Psoas muscle (tissue), 8 donors: ENCODE measurements around the gene SYNGR3. TPM values are rescaled to one million over a fixed set of nuclear protein-coding genes. Genes with fewer than 3 reads are reported as not detected.
"Not testable (repeated sequence)": the region's sequence is repeated elsewhere in the genome, so short reads cannot be mapped to it uniquely, and the experiment has no call there.

ENCODE experiments used
- ATAC-seq, 4 donors: fragments of 200-7000 bp; cut with Tn5 transposase; one replicate each; pipeline ENCODE4 v1.9.1; 2020; ENCODE audit warnings: moderate library complexity in 3 of 4, mild to moderate bottlenecking in 2 of 4
- DNase-seq, 2 donors: peaks; one replicate each; pipeline ENCODE4 v3.0.0-alpha.2; 2020
- H3K27ac ChIP-seq: fragments of 200-600 bp; one replicate; pipeline ENCODE4 v1.8.0; 2022
- H3K27me3 ChIP-seq, 3 donors: fragments of 200-600 bp in 1 of 3; one replicate each; pipeline versions ENCODE4 v1.6.1 to v1.8.0; 2013 to 2022; ENCODE audit warnings: low read length in 2 of 3, mild to moderate bottlenecking in 2 of 3, moderate library complexity in 1 of 3; ENCODE audit not compliant: insufficient read depth in 3 of 3
- H3K36me3 ChIP-seq, 2 donors: fragments of 200-600 bp in 1 of 2; one replicate each; pipeline versions ENCODE4 v1.6.1 to v1.8.0; 2013 to 2022; ENCODE audit warnings: low read depth in 1 of 2, mild to moderate bottlenecking in 1 of 2, moderate library complexity in 1 of 2; ENCODE audit not compliant: insufficient read depth in 1 of 2
- H3K4me1 ChIP-seq: fragments of 200-600 bp; one replicate; pipeline ENCODE4 v1.8.0; 2022
- H3K4me3 ChIP-seq: fragments of 200-600 bp; one replicate; pipeline ENCODE4 v1.8.0; 2022; ENCODE audit warnings: mild to moderate bottlenecking
- H3K9me3 ChIP-seq: fragments of 200-600 bp; one replicate; pipeline ENCODE4 v1.8.0; 2022
- WGBS, 3 donors: extraction: QIAGEN DNeasy Blood & Tissue Kit; methylation state at CpG; one replicate each; pipeline versions ENCODE4 v1.1.6 to v1.1.7; 2013; 5-methylcytosine and 5-hydroxymethylcytosine counted together
- intact Hi-C, 2 donors: fragments of 100-400 bp; cut with DNase I; formaldehyde crosslinking; loops; one replicate each; pipeline versions ENCODE4 v1.11.0 to v1.14.2; 2022
- polyA plus RNA-seq, 3 donors: library from polyadenylated mRNA; stranded (reverse); fragments of 200-250 nt; gene quantifications; one replicate each; pipeline ENCODE4 v1.2.3, GENCODE V29; 2013
- total RNA-seq, 4 donors: library from RNA; stranded (reverse); fragmentation: NEBNext Ultra II Directional in 2 of 4; extraction: Animal tissue kit (Norgen Biotek cat#: 25700) in 2 of 4; gene quantifications; one replicate each; pipeline versions ENCODE4 v1.2.1 to v1.2.4, GENCODE V29; 2021 to 2023
- TF ChIP-seq, protein P1 (sequence below): fragments of 200-600 bp; IDR thresholded peaks from one replicate; pipeline ENCODE4 v1.8.0; 2022; ENCODE audit warnings: antibody characterized with exemption
- donor health status: healthy with polysubstance abuse.
- donor health status: DM: no; HTN: no; CAD: no; lungs with moderate emphysema.
- donor health status: Bipolar disorder and iron deficiency.
- donor health status: healthy.
- donor health status: DM: yes; HTN: yes; CAD: no.
- donor health status: DM: no; HTN: no; CAD: no.
- donor health status: DM: no; HTN: no; CAD: no.
- donor health status: DM: yes; HTN: yes; CAD: no.

The SYNGR3 gene
- total and polyA plus RNA-seq, 7 donors = 0.24 to 0.85 (median 0.25) TPM; not detected in 1

DNA sequence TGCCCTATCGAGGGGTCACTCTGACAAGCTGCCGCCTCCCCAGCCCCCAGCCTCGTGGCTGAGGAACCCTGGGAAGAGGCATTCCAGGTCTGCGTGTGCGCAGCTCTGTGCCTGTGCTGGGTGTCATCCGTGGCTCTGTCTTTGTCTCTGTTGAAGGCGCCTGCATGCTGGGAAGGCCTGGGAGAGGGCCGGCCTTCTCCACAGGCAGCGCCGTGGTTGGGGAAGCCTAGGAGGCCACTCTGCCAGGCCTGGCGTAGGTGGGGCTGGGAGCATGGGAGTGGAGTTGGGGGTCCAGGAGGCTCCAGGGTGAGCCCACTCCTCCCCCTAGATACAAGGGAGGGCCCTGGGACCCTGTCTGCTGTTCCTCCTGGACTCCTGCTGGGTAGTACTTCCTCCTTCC is 40.3 kb downstream of the SYNGR3 start:
- Histone ChIP-seq H3K27ac (no peak overlapping the region), H3K36me3 (peaks cover 0 to 5% of the 10 kb centered on the region in 2 donors), H3K4me3 (peak overlapping the region; percentile 78), H3K27me3 (no peaks in the 10 kb centered on the region), H3K4me1 (peaks cover 21% of the 10 kb centered on the region), H3K9me3 (no peaks in the 10 kb centered on the region)
- WGBS, 3 donors = 75 to 84% (median 75%) methylated on average over 11 of the region's 11 CpGs
- ATAC-seq = no peak
- TF ChIP-seq, protein P1, sequence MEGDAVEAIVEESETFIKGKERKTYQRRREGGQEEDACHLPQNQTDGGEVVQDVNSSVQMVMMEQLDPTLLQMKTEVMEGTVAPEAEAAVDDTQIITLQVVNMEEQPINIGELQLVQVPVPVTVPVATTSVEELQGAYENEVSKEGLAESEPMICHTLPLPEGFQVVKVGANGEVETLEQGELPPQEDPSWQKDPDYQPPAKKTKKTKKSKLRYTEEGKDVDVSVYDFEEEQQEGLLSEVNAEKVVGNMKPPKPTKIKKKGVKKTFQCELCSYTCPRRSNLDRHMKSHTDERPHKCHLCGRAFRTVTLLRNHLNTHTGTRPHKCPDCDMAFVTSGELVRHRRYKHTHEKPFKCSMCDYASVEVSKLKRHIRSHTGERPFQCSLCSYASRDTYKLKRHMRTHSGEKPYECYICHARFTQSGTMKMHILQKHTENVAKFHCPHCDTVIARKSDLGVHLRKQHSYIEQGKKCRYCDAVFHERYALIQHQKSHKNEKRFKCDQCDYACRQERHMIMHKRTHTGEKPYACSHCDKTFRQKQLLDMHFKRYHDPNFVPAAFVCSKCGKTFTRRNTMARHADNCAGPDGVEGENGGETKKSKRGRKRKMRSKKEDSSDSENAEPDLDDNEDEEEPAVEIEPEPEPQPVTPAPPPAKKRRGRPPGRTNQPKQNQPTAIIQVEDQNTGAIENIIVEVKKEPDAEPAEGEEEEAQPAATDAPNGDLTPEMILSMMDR = no peak
- DNase-seq = no peak
- intact Hi-C loops = no loop called here

DNA sequence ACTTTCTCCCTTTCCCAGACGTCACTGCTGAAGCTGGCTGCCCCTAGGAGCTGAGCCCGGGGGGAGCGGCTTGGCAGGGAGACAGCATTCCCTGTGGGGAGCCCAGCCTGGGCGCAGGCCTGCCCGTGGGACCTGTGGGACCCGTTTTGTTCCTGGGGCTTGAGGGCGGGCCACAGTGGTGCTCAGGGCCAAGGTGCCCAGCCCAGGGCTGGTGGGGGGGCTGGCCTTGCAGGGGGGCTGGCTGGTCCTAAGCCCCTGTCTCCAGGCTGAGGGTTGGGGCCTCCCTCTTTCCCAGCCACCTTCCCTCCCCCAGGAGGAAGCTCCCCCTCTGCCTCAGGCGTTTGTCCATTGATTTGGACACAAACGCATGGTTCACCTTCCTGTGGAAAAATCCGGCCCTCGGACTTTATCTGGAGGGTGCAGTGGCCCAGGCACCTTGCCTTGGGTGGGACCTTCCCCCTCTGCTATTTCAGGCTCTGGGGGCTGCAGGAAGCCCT is 41.4 kb downstream of the SYNGR3 start:
- Histone ChIP-seq H3K4me3 (peak overlapping the region; percentile 78), H3K4me1 (peaks cover 15% of the 10 kb centered on the region), H3K36me3 (peaks cover 0 to 5% of the 10 kb centered on the region in 2 donors), H3K27me3 (no peaks in the 10 kb centered on the region), H3K27ac (peak overlapping the region; percentile 76), H3K9me3 (no peaks in the 10 kb centered on the region)
- ATAC-seq (peak in 3 of 4 donors; percentile 7 to 11 (median 11)), DNase-seq (peak; percentile 52 to 66)
- TF ChIP-seq, protein P1 = no peak
- WGBS, 3 donors = 65 to 77% (median 71%) methylated on average over 10 to 11 of the region's 11 CpGs
- intact Hi-C loops = no loop called here

DNA sequence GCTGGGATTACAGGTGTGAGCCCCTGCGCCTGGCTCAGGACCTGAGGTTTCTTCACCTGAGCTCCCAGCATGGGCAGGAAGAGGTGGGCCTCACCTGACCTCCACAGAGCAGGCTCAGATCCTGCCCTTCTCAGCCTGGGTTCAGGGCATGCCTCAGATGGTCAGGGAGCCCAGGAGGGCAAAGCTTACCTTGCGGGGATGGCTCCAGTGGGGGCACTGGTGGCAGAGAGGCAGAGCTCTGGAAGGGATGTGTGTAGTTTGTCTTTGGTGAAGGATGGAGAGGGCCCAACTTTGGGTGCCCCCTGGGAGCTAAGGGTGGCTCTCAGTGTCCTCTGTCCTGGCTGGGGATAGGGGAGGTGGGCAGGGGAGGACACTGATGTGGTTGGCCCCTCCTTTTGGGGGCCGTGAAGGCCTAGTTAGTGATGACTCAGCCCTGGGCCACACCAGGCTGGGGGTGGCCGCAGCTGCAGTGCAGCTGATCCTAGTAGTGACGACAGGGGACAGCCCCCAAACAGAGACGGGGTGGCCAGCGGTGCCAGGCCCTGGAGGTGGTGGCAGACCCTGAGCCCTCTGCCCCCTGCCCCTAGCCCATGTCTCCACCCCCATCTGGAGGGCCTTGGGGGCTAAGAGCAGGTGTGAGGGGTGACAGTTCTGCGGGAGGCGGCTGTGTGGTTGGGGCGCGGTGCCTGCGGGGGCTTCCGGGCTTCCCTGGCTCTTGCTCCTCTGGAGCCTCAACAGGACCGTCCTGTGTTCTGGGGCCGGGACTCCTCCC is 42.7 kb downstream of the SYNGR3 start:
- TF ChIP-seq, protein P1 = no peak
- no peaks in the 10 kb centered on the region for H3K9me3 ChIP-seq
- H3K36me3 ChIP-seq = peaks cover 0 to 11% of the 10 kb centered on the region in 2 donors
- H3K4me3 ChIP-seq = peak overlapping the region; percentile 66
- peaks cover 8% of the 10 kb centered on the region for H3K4me1 ChIP-seq
- ATAC-seq (peak; percentile 17 to 38 (median 26)), DNase-seq (no peak)
- no peaks in the 10 kb centered on the region for H3K27me3 ChIP-seq
- intact Hi-C loops = no loop called here
- 62 to 66% (median 64%) methylated on average over 7 to 15 of the region's 15 CpGs for WGBS, 3 donors
- peak overlapping the region; percentile 76 for H3K27ac ChIP-seq

DNA sequence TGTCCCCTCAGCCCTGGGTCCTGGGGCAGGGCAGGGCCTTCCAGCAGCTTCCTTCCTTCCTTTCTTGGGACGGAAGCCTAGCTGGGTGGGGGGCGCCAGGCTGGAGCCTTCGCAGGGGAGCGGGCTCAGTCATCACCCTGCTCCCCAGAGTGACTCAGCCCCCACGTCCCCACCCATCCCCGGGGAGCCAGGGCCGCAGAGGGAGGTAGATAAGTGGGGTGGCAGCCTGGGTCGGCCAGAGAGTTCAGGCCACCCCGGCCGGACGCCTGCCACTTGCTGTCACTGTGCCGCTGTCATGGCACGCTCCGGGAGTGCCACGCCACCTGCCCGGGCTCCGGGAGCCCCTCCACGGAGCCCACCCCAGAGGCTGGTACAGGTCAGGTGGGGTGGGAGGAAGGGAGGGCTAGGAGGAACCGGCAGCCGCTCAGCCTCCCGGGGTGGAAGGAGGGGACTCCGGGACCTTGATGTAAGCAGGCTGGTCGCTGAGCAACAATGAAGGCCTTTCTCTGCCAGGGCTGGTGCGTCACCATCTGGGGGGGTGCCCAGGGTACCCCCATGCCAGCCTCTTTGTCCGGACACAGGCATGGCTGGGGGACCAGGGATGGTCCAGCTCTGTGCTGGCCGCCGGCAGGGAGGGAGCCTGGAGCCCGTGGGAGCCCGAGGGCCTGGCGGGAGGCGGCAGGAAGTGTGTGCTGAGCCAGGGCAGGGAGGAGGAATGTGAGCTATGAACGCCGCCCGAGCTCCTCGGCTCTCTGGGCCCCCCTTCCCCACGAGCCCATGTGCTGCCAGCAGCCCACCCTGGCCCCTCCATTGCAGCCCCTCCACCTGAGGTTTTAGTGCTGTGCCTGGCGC is 43.5 kb downstream of the SYNGR3 start:
- DNase-seq (peak in 1 of 2 donors; percentile 61), ATAC-seq (peak; percentile 23 to 53 (median 42))
- Histone ChIP-seq H3K4me3 (peak overlapping the region; percentile 66), H3K27ac (peak overlapping the region; percentile 76), H3K27me3 (no peaks in the 10 kb centered on the region), H3K4me1 (peaks cover under 1% of the 10 kb centered on the region), H3K36me3 (peaks cover 0 to 12% of the 10 kb centered on the region in 2 donors), H3K9me3 (no peaks in the 10 kb centered on the region)
- intact Hi-C loops = no loop called here
- TF ChIP-seq, protein P1 = no peak
- 37 to 43% (median 38%) methylated on average over 30 to 37 of the region's 37 CpGs for WGBS, 3 donors

DNA sequence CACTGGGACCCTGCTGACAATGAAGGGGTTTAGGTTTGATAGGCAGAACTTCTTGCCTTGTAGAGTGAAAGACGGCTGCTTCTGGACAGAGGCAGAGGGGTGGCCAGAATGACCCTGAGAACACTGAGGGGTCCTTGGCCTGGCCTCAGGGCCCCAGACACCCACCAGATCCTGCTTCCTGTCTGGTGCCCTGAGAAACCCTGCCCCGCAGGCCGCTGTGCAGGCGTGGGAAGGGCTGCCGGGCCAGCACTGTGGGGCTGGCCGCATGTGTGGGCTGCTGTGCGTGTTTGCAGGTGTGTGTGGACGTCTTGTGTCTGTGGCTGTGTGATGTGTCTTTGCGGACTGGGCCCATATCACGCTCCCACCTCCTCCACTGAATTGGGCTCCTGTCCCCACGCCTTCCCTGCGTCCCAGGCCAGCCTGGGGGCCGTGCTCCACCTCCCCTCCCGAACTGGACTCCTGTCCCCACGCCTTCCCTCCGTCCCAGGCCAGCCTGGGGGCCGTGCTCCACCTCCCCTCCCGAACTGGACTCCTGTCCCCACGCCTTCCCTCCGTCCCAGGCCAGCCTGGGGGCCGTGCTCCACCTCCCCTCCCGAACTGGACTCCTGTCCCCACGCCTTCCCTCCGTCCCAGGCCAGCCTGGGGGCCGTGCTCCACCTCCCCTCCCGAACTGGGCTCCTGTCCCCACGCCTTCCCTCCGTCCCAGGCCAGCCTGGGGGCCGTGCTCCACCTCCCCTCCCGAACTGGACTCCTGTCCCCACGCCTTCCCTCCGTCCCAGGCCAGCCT is 44.3 kb downstream of the SYNGR3 start:
- peak overlapping the region; percentile 66 for H3K4me3 ChIP-seq

More for the DNA sequence above, 44.3 kb downstream of the SYNGR3 start:
- H3K27me3 ChIP-seq, H3K9me3 ChIP-seq, intact Hi-C loops, H3K4me1 ChIP-seq, DNase-seq, ATAC-seq: not testable (repeated sequence)
- Histone ChIP-seq H3K27ac (peak overlapping the region; percentile 76), H3K36me3 (peaks cover 0 to 12% of the 10 kb centered on the region in 2 donors)
- WGBS, 3 donors = 62 to 70% (median 67%) methylated on average over 12 to 16 of the region's 32 CpGs
